OCI-LY7 (cell line): Measurements from ENCODE around the gene VPS13C.

Source experiments
- CTCF ChIP-seq: fragments of 200-600 bp; sonication (generic); conservative IDR thresholded peaks from 2 replicates; pipeline ENCODE4 v1.5.1; 2014; ENCODE audit warnings: mild to moderate bottlenecking, antibody characterized with exemption, low read length, moderate library complexity, mixed read lengths
- EZH2phosphoT487 ChIP-seq: fragments of 200-600 bp; sonication (generic); IDR thresholded peaks from 2 replicates; pipeline ENCODE4 v1.6.1; 2018; ENCODE audit warnings: low read depth, borderline replicate concordance, mild to moderate bottlenecking, mixed run types, antibody characterized with exemption, low read length, moderate library complexity, mixed read lengths

- TF ChIP-seq CTCF, result no peak
- no peak for TF ChIP-seq EZH2phosphoT487
These were observed 251.0 kb downstream of the VPS13C start for GRCh38 chr15:61809216-61809615.
